Subcutaneous adipose tissue (tissue), 4 donors: Measurements from ENCODE around the gene ALDH5A1. TPM values are rescaled to one million over a fixed set of nuclear protein-coding genes. Genes with fewer than 3 reads are reported as not detected.

Experiments used
- total RNA-seq, 4 donors: library from RNA; depleted of rRNA; stranded (reverse); fragments of >200 nt; gene quantifications; one replicate each; pipeline ENCODE4 v1.1.0, GENCODE V29; 2016
- TF ChIP-seq, protein P1 (sequence below): fragments of 450-650 bp; IDR thresholded peaks from one replicate; pipeline ENCODE4 v1.5.1; 2016; ENCODE audit warnings: low read depth, mild to moderate bottlenecking, control low read depth, antibody characterized with exemption, moderate library complexity

The ALDH5A1 gene
- total RNA-seq, 4 donors from 2014 or later = 4.4 to 13.4 (median 7.1) TPM

DNA sequence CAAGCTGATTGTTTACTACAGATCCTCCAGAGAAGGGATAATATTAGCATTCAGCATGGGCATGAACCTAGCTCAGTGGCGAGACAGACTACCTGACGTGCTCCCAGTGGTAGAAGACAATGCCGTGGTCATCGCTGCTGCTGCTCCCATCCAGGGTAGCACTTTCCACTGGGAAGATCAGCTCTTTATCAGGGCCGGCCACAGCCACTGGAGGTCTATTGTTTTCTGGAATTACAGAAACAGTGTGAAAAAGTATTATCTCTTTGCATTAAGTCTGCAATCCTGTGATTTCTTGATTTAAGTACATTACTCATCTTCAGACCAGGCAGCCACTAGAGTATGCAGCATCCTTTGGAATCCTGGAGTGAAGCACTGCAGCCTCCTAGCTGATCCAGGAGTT lies 75.0 kb downstream of the ALDH5A1 start:
- TF ChIP-seq, protein P1, sequence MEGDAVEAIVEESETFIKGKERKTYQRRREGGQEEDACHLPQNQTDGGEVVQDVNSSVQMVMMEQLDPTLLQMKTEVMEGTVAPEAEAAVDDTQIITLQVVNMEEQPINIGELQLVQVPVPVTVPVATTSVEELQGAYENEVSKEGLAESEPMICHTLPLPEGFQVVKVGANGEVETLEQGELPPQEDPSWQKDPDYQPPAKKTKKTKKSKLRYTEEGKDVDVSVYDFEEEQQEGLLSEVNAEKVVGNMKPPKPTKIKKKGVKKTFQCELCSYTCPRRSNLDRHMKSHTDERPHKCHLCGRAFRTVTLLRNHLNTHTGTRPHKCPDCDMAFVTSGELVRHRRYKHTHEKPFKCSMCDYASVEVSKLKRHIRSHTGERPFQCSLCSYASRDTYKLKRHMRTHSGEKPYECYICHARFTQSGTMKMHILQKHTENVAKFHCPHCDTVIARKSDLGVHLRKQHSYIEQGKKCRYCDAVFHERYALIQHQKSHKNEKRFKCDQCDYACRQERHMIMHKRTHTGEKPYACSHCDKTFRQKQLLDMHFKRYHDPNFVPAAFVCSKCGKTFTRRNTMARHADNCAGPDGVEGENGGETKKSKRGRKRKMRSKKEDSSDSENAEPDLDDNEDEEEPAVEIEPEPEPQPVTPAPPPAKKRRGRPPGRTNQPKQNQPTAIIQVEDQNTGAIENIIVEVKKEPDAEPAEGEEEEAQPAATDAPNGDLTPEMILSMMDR = no peak

DNA sequence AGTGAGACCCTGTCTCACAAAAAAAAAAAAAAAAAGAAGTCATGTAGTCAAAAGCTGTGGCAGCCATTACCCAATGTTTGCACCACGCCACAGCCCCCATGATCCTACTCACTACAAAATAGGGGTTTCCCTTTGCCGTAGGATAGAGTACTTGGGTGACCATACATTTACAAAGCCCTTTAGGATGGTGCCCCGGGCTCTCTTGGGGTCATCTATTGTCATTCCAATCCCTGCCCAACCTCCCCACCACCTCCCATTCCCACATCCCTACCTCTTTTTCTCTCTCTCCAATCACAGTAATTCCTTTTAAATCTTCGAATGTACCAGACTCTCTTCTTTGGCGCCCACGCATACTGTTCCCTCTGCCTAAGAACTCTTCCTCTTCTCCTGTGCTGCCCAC lies 76.6 kb downstream of the ALDH5A1 start:
- TF ChIP-seq, protein P1 = no peak

DNA sequence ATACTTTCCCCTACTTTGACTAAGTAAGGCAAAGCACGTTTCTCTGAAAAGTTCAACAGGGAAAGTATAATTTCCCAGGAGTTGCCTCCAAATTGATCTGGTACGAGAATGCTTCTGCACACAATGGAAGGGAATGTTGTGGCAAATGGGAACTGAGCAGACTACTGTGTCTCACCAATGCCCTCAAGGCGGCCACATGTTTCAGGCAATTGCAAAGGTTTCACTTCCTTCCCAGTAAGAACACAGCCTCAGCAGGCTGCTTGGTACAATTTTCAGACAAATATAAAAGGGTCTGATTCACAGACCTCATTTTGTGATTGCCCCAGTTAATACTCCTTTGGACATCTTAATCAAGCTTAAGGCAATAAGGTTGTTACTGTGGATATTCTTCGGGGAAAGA lies 80.0 kb downstream of the ALDH5A1 start:
- TF ChIP-seq, protein P1 = no peak

DNA sequence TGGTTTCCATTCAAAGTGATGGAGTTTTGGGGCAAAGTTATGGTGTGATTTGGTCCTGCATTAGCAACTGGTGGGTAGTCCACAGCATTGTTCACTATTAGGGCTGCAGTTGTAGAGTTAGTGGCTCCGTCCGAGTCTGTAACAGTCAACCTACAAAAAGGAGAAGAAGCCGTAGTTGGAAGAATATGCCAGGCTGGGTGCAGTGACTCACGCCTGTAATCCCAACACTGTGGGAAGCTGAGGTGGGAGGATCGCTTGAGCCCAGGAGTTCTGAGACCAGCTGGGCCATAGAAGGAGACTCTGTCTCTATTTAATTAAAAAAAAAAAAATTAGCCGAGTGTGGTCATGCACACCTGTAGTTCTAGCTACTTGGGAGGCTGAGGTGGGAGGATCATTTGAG lies 81.7 kb downstream of the ALDH5A1 start:
- TF ChIP-seq, protein P1 = no peak

DNA sequence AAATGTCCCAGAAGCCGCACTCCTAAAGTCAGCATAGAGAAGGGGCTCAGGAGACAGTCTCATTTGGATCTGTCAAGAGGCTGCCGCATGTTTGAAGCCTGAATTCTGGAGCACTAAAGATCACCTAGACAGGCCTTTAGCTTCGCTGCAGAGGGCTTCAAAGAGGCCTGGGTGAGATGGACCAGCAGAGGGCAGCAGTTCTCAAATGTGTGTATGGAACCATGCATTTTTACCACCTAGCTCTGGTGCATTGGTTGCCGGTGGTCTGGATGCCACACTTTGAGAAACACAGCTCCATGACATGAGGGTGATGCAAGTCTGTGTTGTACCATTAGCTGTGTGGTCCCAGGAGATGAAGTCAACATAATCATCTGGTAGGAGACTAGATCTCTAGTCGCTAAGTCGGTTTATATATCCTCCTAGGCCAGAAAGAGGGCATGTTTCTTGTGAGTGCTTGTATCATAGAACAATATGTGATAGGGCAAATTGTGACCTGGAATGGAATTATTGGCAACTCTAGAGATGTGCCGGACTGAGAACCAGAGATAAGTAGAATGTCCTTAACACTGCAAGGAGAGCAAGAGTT lies 86.4 kb downstream of the ALDH5A1 start:
- TF ChIP-seq, protein P1 = no peak

DNA sequence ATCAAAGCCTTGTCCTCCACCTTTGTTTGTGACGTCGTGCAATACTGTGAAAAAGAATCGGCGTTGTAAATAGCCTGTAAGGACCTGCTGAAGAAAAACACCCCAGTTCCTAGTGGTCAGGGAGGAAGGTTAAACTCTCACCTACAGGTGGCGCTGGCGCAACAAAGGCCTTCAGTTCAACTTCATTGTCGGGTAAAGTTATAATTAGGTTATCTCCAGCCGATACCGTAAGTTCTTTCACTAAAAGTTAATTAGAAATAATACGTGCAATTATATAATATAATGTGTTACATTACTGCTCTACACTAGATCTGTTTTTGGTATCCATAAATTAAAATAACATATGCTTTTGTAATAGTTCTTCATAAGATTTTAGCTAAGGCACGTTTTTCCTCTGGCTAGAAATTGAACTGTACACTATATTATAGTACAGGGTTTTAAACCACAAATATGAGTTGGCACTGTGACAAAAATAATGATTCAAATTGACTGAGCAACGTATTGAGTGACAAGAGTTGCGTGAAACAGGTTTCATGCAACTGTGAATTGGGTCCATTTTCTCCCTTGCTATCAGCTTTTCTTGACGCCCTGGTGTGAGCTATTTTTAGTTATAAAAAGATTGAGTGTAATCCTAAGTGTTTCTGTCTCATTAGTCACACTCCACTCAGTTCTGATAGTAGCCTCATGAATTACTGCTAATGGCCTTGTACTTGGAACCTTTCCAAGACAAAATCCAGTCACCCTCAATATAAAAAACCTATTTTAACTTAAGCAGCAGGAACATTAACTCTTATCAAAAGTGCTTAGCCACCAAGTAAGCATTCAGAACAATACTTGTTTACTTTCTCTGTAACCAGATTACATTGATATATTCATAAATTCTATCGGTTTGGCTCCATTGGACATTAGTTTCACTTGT lies 89.0 kb downstream of the ALDH5A1 start:
- TF ChIP-seq, protein P1 = no peak

DNA sequence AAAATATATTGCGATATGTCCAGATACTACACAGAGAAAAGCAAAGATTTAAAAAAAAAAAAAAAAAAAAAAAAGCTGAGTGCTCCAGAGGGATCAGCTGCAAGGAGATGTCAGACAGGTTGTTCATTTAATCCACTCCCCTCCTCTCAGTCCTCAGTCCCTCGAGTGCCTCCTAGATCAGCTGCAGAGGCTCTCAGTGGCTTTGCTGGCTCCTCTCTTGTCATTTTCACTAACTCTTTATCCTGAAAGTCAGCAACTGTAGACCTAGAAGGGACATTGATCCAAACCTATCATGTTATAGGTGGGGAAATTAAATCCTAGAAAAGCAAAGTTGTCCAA lies 89.6 kb downstream of the ALDH5A1 start:
- TF ChIP-seq, protein P1 = no peak
